ENCODE results near the gene LAMB1. TPM values are rescaled to one million over a fixed set of nuclear protein-coding genes. Genes with fewer than 3 reads are reported as not detected.
A peak's percentile ranks its signal among the peaks of the same experiment; 100 is the strongest.

Gene LAMB1
- 60.0 TPM for total RNA-seq
- long read RNA-seq, full-length matches to known transcripts = 42 of 83 reads
- long read RNA-seq, partial matches to known transcripts = 36 of 83 reads
- long read RNA-seq, other reads (novel, unspliced or antisense) = 5 of 83 reads

DNA sequence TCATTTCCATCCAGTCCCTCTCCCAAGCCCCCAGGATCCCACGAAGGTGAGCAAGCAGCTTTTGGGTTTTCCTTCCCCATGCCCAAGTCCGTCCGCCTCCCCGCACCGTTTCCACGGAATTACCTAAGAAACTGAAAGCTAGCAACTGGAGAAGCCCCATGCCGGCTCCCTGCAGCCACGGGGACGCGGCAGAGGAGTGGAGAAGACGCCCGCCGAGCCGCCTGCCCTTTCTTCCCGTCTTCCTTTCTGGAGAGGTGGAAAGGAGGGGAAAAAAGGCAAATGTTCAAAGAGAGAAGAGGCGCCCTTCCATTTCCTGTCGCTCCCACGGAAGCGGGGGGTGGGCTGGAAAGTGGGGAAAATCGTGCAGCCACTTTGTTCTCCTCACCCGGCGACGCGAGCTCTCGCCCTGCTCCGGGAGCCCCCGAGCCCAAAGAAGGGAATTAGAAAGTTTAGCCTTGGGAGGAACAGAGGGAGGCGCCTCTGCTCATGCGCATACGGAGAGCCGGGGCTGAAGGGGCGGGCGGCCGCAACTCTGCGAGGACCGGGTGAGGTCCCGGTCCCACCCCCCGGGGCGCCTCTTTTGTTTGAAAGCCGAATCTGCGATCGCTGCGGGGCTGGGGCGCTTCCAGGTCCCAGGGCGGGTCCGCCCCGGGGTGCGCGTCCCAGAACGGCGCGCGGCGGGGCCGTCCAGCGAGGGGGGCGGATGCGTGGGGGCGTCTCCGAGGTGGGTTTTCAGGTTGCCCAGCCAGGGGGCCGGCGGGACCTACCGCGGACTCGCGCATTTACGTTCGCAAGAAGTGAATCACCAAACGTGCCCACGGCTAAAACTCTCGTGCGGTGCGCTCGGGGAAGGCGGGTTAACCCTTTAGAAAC, at the start of gene LAMB1:
LAMB1 (minus strand) TSS at position 436 of the 873 bp plus-strand sequence; CDS start at position 160, 276 bp downstream.
- intact Hi-C loops (cut with micrococcal nuclease) = no loop called here
- H3K36me3 ChIP-seq = peaks cover 7% of the 10 kb centered on the region
- peak; percentile 86 for DNase-seq
- peaks cover 5% of the 10 kb centered on the region for H3K27me3 ChIP-seq (ENCODE audit: low read depth)
- H3K9me3 ChIP-seq (replicated peaks) = no peaks in the 10 kb centered on the region
- H3K27ac ChIP-seq (replicated peaks) = peak within 1 kb of the TSS; percentile 87
- H3K4me3 ChIP-seq = peak within 1 kb of the TSS; percentile 81
- TF ChIP-seq, protein P1, sequence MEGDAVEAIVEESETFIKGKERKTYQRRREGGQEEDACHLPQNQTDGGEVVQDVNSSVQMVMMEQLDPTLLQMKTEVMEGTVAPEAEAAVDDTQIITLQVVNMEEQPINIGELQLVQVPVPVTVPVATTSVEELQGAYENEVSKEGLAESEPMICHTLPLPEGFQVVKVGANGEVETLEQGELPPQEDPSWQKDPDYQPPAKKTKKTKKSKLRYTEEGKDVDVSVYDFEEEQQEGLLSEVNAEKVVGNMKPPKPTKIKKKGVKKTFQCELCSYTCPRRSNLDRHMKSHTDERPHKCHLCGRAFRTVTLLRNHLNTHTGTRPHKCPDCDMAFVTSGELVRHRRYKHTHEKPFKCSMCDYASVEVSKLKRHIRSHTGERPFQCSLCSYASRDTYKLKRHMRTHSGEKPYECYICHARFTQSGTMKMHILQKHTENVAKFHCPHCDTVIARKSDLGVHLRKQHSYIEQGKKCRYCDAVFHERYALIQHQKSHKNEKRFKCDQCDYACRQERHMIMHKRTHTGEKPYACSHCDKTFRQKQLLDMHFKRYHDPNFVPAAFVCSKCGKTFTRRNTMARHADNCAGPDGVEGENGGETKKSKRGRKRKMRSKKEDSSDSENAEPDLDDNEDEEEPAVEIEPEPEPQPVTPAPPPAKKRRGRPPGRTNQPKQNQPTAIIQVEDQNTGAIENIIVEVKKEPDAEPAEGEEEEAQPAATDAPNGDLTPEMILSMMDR (IDR thresholded peaks at IDR 0.05; ENCODE audit: borderline replicate concordance) = no peak
- peaks cover 73% of the 10 kb centered on the region for H3K4me1 ChIP-seq

- H3K36me3 ChIP-seq = no peaks in the 10 kb centered on the region
- intact Hi-C loops (cut with micrococcal nuclease) = no loop called here
- peaks cover 5% of the 10 kb centered on the region for H3K4me1 ChIP-seq
- no peak overlapping the region for H3K27ac ChIP-seq (replicated peaks)
- no peaks in the 10 kb centered on the region for H3K9me3 ChIP-seq (replicated peaks)
- TF ChIP-seq, protein P1 (IDR thresholded peaks at IDR 0.05; ENCODE audit: borderline replicate concordance) = no peak
- no peak overlapping the region for H3K4me3 ChIP-seq
- no peaks in the 10 kb centered on the region for H3K27me3 ChIP-seq (ENCODE audit: low read depth)
- no peak for DNase-seq
Observed at GRCh38 chr7:108051454-108051853, 48.5 kb upstream of the LAMB1 start.

DNA sequence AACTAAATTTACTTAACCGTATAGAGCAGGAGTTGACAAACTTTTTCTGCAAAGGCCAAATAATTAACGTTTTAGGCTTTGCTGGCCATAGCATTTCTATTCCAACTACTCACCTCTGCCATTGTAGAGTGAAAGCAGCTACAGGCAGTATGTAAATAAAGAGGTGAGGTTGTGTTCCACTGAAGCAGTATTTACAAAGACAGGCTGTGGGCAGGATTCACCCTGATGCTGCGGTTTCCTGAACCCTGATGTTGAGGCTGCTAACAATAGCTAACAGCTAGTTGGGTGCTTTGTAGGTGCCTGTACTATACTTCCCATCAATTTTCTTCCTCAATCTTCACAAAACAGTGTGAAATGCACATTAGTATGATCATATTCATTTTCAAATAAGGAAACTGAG, 47.0 kb upstream of the LAMB1 start:
- Histone ChIP-seq H3K9me3 (replicated peaks) (no peaks in the 10 kb centered on the region), H3K27ac (replicated peaks) (no peak overlapping the region), H3K36me3 (no peaks in the 10 kb centered on the region), H3K27me3 (ENCODE audit: low read depth) (no peaks in the 10 kb centered on the region), H3K4me3 (no peak overlapping the region), H3K4me1 (peaks cover 3% of the 10 kb centered on the region)
- TF ChIP-seq, protein P1 (IDR thresholded peaks at IDR 0.05; ENCODE audit: borderline replicate concordance) = no peak
- intact Hi-C loops (cut with micrococcal nuclease) = no loop called here
- DNase-seq = no peak

- H3K27me3 ChIP-seq (ENCODE audit: low read depth) = no peaks in the 10 kb centered on the region
- intact Hi-C loops (cut with micrococcal nuclease) = no loop called here
Observed at GRCh38 chr7:108048422-108048821, 45.5 kb upstream of the LAMB1 start.

DNA sequence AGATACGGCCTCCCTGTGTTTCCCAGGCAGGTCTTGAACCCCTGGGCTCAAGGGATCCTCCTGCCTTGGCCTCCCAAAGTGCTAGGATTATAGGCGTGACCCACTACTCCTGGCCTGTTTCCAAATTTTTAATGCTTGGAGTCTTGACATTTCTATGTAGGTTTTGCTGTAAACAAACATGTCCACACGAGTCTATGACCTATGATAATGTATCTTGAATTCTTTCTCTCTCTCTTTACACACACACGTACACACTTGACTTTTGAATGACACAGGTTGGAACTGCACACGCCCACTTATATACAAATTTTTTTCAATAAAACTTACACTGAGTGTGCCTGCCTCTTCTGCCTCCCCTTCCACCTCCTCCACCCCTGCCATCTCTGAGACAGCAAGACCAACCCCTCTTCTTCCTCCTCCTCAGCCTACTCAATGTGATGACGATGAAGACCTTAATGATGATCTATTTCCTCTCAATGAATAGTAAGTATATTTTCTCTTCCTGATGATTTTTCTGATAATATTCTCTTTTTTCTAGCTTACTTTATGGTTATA, 44.1 kb upstream of the LAMB1 start:
- TF ChIP-seq, protein P1 (IDR thresholded peaks at IDR 0.05; ENCODE audit: borderline replicate concordance) = no peak
- DNase-seq = no peak

More at GRCh38 chr7:108048422-108048821, 45.5 kb upstream of the LAMB1 start:
- no peak for DNase-seq
- no peaks in the 10 kb centered on the region for H3K9me3 ChIP-seq (replicated peaks)
- TF ChIP-seq, protein P1 (IDR thresholded peaks at IDR 0.05; ENCODE audit: borderline replicate concordance) = no peak
- H3K36me3 ChIP-seq = no peaks in the 10 kb centered on the region
- H3K4me1 ChIP-seq = peaks cover 3% of the 10 kb centered on the region
- no peak overlapping the region for H3K27ac ChIP-seq (replicated peaks)
- H3K4me3 ChIP-seq = no peak overlapping the region

More for the DNA sequence above, 44.1 kb upstream of the LAMB1 start:
- intact Hi-C loops (cut with micrococcal nuclease) = no loop called here
- no peaks in the 10 kb centered on the region for H3K27me3 ChIP-seq (ENCODE audit: low read depth)
- H3K9me3 ChIP-seq (replicated peaks) = no peaks in the 10 kb centered on the region
- peaks cover 3% of the 10 kb centered on the region for H3K4me1 ChIP-seq
- H3K27ac ChIP-seq (replicated peaks) = no peak overlapping the region
- no peaks in the 10 kb centered on the region for H3K36me3 ChIP-seq
- H3K4me3 ChIP-seq = no peak overlapping the region

Measured in left ventricle myocardium inferior (tissue), 1 donor.